Activated gamma-delta T cell treated with anti-CD3 and anti-CD28 coated beads, Interleukin-2, amount 50 U/mL, for 16 hours (primary cell): Measurements from ENCODE around the gene FOXE1.

Experiments
- DNase-seq: peaks from one replicate; pipeline ENCODE4 v3.0.0-alpha.2; 2020; ENCODE audit warnings: low read depth

Gene FOXE1

GRCh38 chr9:97853056-97853843 is at the start of gene FOXE1:
Gene FOXE1, plus strand, starts transcription at chr9:97853226. Its CDS starts 689 bp downstream, at chr9:97853915.
- DNase-seq, result no peak

- no peak for DNase-seq
Measured at GRCh38 chr9:97804059-97804365, 49.0 kb upstream of the FOXE1 start.

GRCh38 chr9:97806721-97807120 is 46.3 kb upstream of the FOXE1 start:
- DNase-seq, result no peak

- no peak for DNase-seq
Measured at GRCh38 chr9:97807681-97808080, 45.3 kb upstream of the FOXE1 start.

GRCh38 chr9:97808415-97808814 is 44.6 kb upstream of the FOXE1 start:
- DNase-seq, result no peak

GRCh38 chr9:97808972-97809371 is 44.1 kb upstream of the FOXE1 start:
- DNase-seq, result no peak

- DNase-seq, result no peak
Measured at GRCh38 chr9:97809666-97810344, 43.2 kb upstream of the FOXE1 start.

- no peak for DNase-seq
Measured at GRCh38 chr9:97811533-97812246, 41.3 kb upstream of the FOXE1 start.

GRCh38 chr9:97812247-97812543 is 40.8 kb upstream of the FOXE1 start:
- no peak for DNase-seq

GRCh38 chr9:97813072-97813471 is 40.0 kb upstream of the FOXE1 start:
- no peak for DNase-seq

GRCh38 chr9:97819735-97820134 is 33.3 kb upstream of the FOXE1 start:
- no peak for DNase-seq

GRCh38 chr9:97820373-97820772 is 32.7 kb upstream of the FOXE1 start:
- DNase-seq, result no peak

GRCh38 chr9:97830884-97831829 is 21.9 kb upstream of the FOXE1 start:
- no peak for DNase-seq

- DNase-seq, result no peak
Measured at GRCh38 chr9:97831843-97832636, 21.0 kb upstream of the FOXE1 start.

- no peak for DNase-seq
Measured at GRCh38 chr9:97840521-97840920, 12.5 kb upstream of the FOXE1 start.

GRCh38 chr9:97842960-97843359 is 10.1 kb upstream of the FOXE1 start:
- DNase-seq, result no peak

GRCh38 chr9:97845130-97845529 is 7.9 kb upstream of the FOXE1 start:
- DNase-seq, result no peak

GRCh38 chr9:97845763-97846162 is 7.3 kb upstream of the FOXE1 start:
- DNase-seq, result no peak

GRCh38 chr9:97846347-97846746 is 6.7 kb upstream of the FOXE1 start:
- no peak for DNase-seq

GRCh38 chr9:97847474-97848214 is 5.4 kb upstream of the FOXE1 start:
- DNase-seq, result no peak

- no peak for DNase-seq
Measured at GRCh38 chr9:97848215-97848479, 4.9 kb upstream of the FOXE1 start.
